GM12865 (cell line): ENCODE results near the gene MARCHF4.

ENCODE experiments used
- DNase-seq: peaks from one replicate; pipeline ENCODE4 v3.0.0; 2010; ENCODE audit warnings: low read depth
- H3K4me3 ChIP-seq: 2 replicates; pipeline ENCODE4 v1.5.1; 2011; ENCODE audit warnings: mild to moderate bottlenecking, low read depth, low read length, control low read depth
- CTCF ChIP-seq: IDR thresholded peaks from 2 replicates; pipeline ENCODE4 v1.5.1; 2011; ENCODE audit warnings: low read length, control low read depth, low read depth, inconsistent platforms; ENCODE audit not compliant: insufficient read depth; ENCODE audit errors: missing control alignments

MARCHF4 gene

GRCh38 chr2:216371721-216372702 lies at the start of gene MARCHF4:
MARCHF4 (minus strand) TSS chr2:216372483; CDS start chr2:216370260, 2,223 bp downstream.
- no peak for DNase-seq
- H3K4me3 ChIP-seq: no peak within 1 kb of the TSS
- TF ChIP-seq CTCF: no peak

- H3K4me3 ChIP-seq: no peak overlapping the region
- TF ChIP-seq CTCF: no peak
- no peak for DNase-seq
Observed at GRCh38 chr2:216420367-216421101, 48.3 kb upstream of the MARCHF4 start.

GRCh38 chr2:216418981-216419380 lies 46.7 kb upstream of the MARCHF4 start:
- H3K4me3 ChIP-seq: no peak overlapping the region
- no peak for DNase-seq
- no peak for TF ChIP-seq CTCF

GRCh38 chr2:216416571-216417307 lies 44.5 kb upstream of the MARCHF4 start:
- no peak for TF ChIP-seq CTCF
- no peak for DNase-seq
- H3K4me3 ChIP-seq: no peak overlapping the region

GRCh38 chr2:216415541-216415940 lies 43.3 kb upstream of the MARCHF4 start:
- H3K4me3 ChIP-seq: no peak overlapping the region
- DNase-seq: no peak
- TF ChIP-seq CTCF: no peak

GRCh38 chr2:216414772-216415319 lies 42.6 kb upstream of the MARCHF4 start:
- DNase-seq: no peak
- no peak for TF ChIP-seq CTCF
- no peak overlapping the region for H3K4me3 ChIP-seq
